ENCODE measurements around the gene MCM8.

The MCM8 gene

DNA sequence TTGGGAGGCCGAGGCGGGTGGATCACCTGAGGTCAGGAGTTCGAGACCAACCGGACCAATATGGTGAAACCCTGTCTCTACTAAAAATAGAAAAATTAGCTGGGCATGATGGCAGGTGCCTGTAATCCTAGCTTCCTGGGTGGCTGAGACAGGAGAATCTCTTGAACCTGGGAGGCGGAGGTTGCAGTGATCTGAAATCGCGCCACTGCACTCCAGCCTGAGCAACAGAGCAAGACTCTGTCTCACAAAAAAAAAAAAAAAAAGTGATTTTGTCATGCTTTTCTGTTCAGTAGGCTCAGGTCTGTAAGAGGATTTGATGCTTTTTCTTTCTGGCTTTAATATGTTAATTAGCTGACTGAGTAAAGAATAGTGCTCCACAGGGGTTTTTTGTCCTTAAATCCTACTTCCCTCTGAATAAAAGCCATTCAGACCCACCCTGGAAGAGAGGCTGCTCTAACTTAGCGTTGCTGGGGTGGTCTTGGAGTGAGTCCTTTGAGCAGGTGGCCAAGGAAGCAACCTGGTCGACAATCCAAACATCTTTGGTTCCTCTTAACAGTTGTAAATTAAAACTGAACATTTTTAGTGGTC lies 19.0 kb downstream of the MCM8 start:
- in situ Hi-C loops (cut with MboI; ENCODE audit: low pct_unique_long_range_greater_than_20kb, low sequenced_read_pairs, unreplicated experiment): no loop called here
- TF ChIP-seq, protein P1, sequence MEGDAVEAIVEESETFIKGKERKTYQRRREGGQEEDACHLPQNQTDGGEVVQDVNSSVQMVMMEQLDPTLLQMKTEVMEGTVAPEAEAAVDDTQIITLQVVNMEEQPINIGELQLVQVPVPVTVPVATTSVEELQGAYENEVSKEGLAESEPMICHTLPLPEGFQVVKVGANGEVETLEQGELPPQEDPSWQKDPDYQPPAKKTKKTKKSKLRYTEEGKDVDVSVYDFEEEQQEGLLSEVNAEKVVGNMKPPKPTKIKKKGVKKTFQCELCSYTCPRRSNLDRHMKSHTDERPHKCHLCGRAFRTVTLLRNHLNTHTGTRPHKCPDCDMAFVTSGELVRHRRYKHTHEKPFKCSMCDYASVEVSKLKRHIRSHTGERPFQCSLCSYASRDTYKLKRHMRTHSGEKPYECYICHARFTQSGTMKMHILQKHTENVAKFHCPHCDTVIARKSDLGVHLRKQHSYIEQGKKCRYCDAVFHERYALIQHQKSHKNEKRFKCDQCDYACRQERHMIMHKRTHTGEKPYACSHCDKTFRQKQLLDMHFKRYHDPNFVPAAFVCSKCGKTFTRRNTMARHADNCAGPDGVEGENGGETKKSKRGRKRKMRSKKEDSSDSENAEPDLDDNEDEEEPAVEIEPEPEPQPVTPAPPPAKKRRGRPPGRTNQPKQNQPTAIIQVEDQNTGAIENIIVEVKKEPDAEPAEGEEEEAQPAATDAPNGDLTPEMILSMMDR (IDR thresholded peaks at IDR 0.05; ENCODE audit: extremely low read depth, insufficient read depth, missing control alignments): no peak
- DNase-seq (ENCODE audit: low spot score): no peak

- in situ Hi-C loops (cut with MboI; ENCODE audit: low pct_unique_long_range_greater_than_20kb, low sequenced_read_pairs, unreplicated experiment): no loop called here
- no peak for DNase-seq (ENCODE audit: low spot score)
- TF ChIP-seq, protein P1 (IDR thresholded peaks at IDR 0.05; ENCODE audit: extremely low read depth, insufficient read depth, missing control alignments): no peak
Observed at GRCh38 chr20:5969940-5970339, 19.5 kb downstream of the MCM8 start.

DNA sequence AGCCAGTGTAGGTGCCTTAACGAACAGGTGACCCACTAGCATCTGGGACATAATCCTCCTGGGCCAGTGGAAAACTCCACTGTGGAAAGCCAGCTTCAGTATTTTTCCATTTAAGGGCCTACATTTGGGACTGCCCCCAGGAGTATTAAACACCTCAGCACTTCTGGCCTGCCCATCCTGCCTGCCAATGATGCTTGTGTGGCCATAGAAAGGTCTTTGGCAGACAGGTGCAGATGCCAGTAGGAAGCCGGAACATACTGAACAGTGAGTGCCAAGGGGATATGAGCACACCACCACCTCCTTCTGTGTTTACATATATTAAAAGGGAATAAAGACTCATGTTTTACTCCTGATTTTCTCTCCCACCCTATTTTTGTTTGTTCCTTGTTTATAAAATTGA lies 19.9 kb downstream of the MCM8 start:
- no peak for DNase-seq (ENCODE audit: low spot score)
- in situ Hi-C loops (cut with MboI; ENCODE audit: low pct_unique_long_range_greater_than_20kb, low sequenced_read_pairs, unreplicated experiment): no loop called here
- TF ChIP-seq, protein P1 (IDR thresholded peaks at IDR 0.05; ENCODE audit: extremely low read depth, insufficient read depth, missing control alignments): no peak

GRCh38 chr20:5971203-5971602 lies 20.8 kb downstream of the MCM8 start:
- DNase-seq (ENCODE audit: low spot score): no peak
- in situ Hi-C loops (cut with MboI; ENCODE audit: low pct_unique_long_range_greater_than_20kb, low sequenced_read_pairs, unreplicated experiment): no loop called here
- TF ChIP-seq, protein P1 (IDR thresholded peaks at IDR 0.05; ENCODE audit: extremely low read depth, insufficient read depth, missing control alignments): no peak

DNA sequence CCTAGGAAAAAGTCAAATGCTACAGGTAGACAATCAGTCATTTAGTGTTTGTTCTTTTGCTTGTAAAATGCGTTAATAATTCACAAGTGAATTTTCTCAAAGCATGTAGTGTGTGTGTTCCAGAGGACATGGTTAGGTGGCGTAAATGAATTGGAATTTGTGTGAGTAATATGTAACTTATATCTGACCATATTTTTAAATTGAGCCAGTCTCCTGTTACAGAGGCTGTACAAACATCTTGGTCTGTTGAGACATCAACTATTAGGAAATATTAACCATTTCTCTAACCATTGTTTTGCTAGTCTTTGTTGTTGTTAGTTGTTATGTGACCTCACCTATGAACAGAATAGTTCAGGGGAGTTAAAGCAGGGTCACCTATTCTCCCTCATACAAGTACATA lies 22.7 kb downstream of the MCM8 start:
- no peak for DNase-seq (ENCODE audit: low spot score)
- TF ChIP-seq, protein P1 (IDR thresholded peaks at IDR 0.05; ENCODE audit: extremely low read depth, insufficient read depth, missing control alignments): no peak
- in situ Hi-C loops (cut with MboI; ENCODE audit: low pct_unique_long_range_greater_than_20kb, low sequenced_read_pairs, unreplicated experiment): no loop called here

GRCh38 chr20:5973971-5974370 lies 23.5 kb downstream of the MCM8 start:
- no peak for DNase-seq (ENCODE audit: low spot score)
- in situ Hi-C loops (cut with MboI; ENCODE audit: low pct_unique_long_range_greater_than_20kb, low sequenced_read_pairs, unreplicated experiment): no loop called here
- TF ChIP-seq, protein P1 (IDR thresholded peaks at IDR 0.05; ENCODE audit: extremely low read depth, insufficient read depth, missing control alignments): no peak

DNA sequence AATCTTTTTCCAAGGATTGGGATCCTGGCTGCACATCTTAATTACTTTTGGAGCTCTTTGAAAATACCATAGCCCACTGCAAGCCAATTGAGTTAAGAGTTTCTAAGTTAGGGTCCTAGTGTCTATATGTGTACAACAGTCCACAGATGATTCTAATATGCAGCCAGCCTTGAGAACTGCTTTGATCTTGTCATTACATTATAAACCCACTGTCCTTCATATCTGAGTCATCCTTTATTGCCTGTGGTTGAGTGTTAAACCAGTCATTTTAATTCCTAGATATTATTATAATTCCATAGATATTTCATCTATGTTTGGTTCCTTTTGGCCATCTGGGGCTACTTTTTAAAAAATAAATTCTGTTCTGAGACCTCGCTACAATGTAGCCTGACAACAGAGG lies 24.1 kb downstream of the MCM8 start:
- in situ Hi-C loops (cut with MboI; ENCODE audit: low pct_unique_long_range_greater_than_20kb, low sequenced_read_pairs, unreplicated experiment): no loop called here
- no peak for DNase-seq (ENCODE audit: low spot score)
- TF ChIP-seq, protein P1 (IDR thresholded peaks at IDR 0.05; ENCODE audit: extremely low read depth, insufficient read depth, missing control alignments): no peak
